ENCODE data around the gene RASAL2. TPM values are rescaled to one million over a fixed set of nuclear protein-coding genes. Genes with fewer than 3 reads are reported as not detected.

Gene RASAL2
- total and polyA plus RNA-seq, 9 of the 15 experiments (the other 6 are each of a cell fraction or from before 2014, with no cell fraction given) = 0.13 to 1.0 (median 0.62) TPM

- no peak overlapping the region for H3K9ac ChIP-seq (ENCODE audit: insufficient read depth in 1 of 2, low read depth in 2 of 2, low read length in 2 of 2)
- intact Hi-C loops (cut with micrococcal nuclease) = no loop called here
- H3K9me3 ChIP-seq (replicated peaks; ENCODE audit: control insufficient read depth, insufficient read depth, low read depth, low read length) = no peaks in the 10 kb centered on the region
- H3K27ac ChIP-seq (ENCODE audit: extremely low read depth, low read depth, low read length) = no peak overlapping the region
- no peaks in the 10 kb centered on the region for H3K36me3 ChIP-seq (ENCODE audit: control insufficient read depth, insufficient read depth, low read length)
- H3K27me3 ChIP-seq (ENCODE audit: control insufficient read depth in 2 of 2, insufficient read depth in 2 of 2, low read length in 2 of 2) = peaks cover 0 to 3% of the 10 kb centered on the region in 2 experiments; a peak in 1 of 5 replicates
- in situ Hi-C loops (cut with MboI) = no loop called here
- ATAC-seq (no peak), DNase-seq (ENCODE audit: extremely low read depth in 1 of 4, low spot score in 3 of 4) (no peak), FAIRE-seq (no peak)
- 0% methylated on average over 1 of the region's 1 CpG for WGBS (ENCODE audit: insufficient coverage, low coverage, missing lambda C conversion rate)
- ChIA-PET POLR2A (no interaction called here), CTCF (ENCODE audit: low intra/inter-chr PET ratio) (no interaction called here)
- no peak overlapping the region for H2AFZ ChIP-seq (ENCODE audit: low read depth, low read length)
- no peaks in the 10 kb centered on the region for H4K20me1 ChIP-seq (replicated peaks; ENCODE audit: control insufficient read depth, insufficient read depth, low read length)
- H3K79me2 ChIP-seq (ENCODE audit: control insufficient read depth, insufficient read depth, low read length) = no peaks in the 10 kb centered on the region
- H3K9me1 ChIP-seq (ENCODE audit: control insufficient read depth, insufficient read depth, low read length) = no peaks in the 10 kb centered on the region
- no peak overlapping the region for H3K4me2 ChIP-seq (ENCODE audit: insufficient read depth, low read length)
- H3K4me3 ChIP-seq = no peak overlapping the region
- no TSS peak for BruUV-seq (replicated peaks)
- H3K4me1 ChIP-seq (replicated peaks in 1 of 2; ENCODE audit: control insufficient read depth in 2 of 2, insufficient read depth in 2 of 2, low read length in 2 of 2) = no peaks in the 10 kb centered on the region
- TF ChIP-seq, protein P1, sequence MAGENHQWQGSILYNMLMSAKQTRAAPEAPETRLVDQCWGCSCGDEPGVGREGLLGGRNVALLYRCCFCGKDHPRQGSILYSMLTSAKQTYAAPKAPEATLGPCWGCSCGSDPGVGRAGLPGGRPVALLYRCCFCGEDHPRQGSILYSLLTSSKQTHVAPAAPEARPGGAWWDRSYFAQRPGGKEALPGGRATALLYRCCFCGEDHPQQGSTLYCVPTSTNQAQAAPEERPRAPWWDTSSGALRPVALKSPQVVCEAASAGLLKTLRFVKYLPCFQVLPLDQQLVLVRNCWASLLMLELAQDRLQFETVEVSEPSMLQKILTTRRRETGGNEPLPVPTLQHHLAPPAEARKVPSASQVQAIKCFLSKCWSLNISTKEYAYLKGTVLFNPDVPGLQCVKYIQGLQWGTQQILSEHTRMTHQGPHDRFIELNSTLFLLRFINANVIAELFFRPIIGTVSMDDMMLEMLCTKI (IDR thresholded peaks at IDR 0.05; ENCODE audit: partially characterized antibody) = no peak
- TF ChIP-seq ZNF512 (tag; IDR thresholded peaks at IDR 0.05) (no peak), PBX2 (CRISPR knock-in tag; IDR thresholded peaks at IDR 0.05; ENCODE audit: low read depth) (no peak), PBX2 (tag; conservative IDR thresholded peaks at IDR 0.05; ENCODE audit: low read depth) (no peak), ZNF57 (CRISPR knock-in tag; IDR thresholded peaks at IDR 0.05) (no peak), ZBED1 (IDR thresholded peaks at IDR 0.05) (no peak), HDAC8 (tag; IDR thresholded peaks at IDR 0.05) (no peak), JUNB (CRISPR knock-in tag; conservative IDR thresholded peaks at IDR 0.05) (no peak), CREB3L1 (IDR thresholded peaks at IDR 0.05; ENCODE audit: borderline replicate concordance, low read depth) (no peak), RBM15 (IDR thresholded peaks at IDR 0.05; ENCODE audit: insufficient read depth, low read length) (no peak), ZC3H8 (IDR thresholded peaks at IDR 0.05) (no peak)
- TF ChIP-seq, protein P2, sequence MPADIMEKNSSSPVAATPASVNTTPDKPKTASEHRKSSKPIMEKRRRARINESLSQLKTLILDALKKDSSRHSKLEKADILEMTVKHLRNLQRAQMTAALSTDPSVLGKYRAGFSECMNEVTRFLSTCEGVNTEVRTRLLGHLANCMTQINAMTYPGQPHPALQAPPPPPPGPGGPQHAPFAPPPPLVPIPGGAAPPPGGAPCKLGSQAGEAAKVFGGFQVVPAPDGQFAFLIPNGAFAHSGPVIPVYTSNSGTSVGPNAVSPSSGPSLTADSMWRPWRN (IDR thresholded peaks at IDR 0.05; ENCODE audit: low read depth) = no peak
Observed at GRCh38 chr1:178477841-178478240, 383.9 kb downstream of the RASAL2 start.

Data from K562 (cell line).